Ovary (tissue), 3 donors: ENCODE data around the gene RBM45.

Experiments used
- EP300 ChIP-seq: sonication (generic); formaldehyde crosslinking; IDR thresholded peaks from one replicate; pipeline ENCODE4 v1.6.1; 2017; ENCODE audit warnings: antibody characterized with exemption
- POLR2A ChIP-seq: fragments of 450-650 bp; IDR thresholded peaks from one replicate; pipeline ENCODE4 v1.6.1; 2017; ENCODE audit warnings: antibody characterized with exemption, mild to moderate bottlenecking, moderate library complexity
- TF ChIP-seq, protein P1 (sequence below), 3 donors: fragments of 450-650 bp in 2 of 3; fragments of 200-600 bp in 1 of 3; IDR thresholded peaks; one replicate each; pipeline versions ENCODE4 v1.5.1 to v1.8.0; 2016 to 2022; ENCODE audit warnings: antibody characterized with exemption in 3 of 3, mild to moderate bottlenecking in 1 of 3
- donor health status: DM: no; HTN: no; CAD: no.

DNA sequence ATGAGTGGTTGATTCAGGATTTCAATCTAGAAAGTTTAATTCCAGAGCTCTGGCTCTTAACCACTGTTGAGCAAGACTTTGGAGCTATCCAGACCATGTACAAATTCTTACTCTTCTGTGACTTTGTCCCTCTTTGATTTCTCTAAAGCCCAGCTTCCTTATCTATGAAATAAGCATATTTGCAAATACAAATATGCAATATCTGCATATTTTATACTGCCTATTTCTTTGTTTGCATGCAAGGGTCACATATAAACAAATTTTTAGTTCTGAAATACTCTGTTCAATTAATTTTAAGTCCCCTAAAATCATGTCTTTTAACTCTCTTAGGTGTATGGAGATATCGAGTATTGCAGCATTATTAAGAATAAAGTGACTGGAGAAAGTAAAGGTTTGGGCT lies 5.5 kb downstream of the RBM45 start:
- TF ChIP-seq EP300 = no peak
- TF ChIP-seq, protein P1, sequence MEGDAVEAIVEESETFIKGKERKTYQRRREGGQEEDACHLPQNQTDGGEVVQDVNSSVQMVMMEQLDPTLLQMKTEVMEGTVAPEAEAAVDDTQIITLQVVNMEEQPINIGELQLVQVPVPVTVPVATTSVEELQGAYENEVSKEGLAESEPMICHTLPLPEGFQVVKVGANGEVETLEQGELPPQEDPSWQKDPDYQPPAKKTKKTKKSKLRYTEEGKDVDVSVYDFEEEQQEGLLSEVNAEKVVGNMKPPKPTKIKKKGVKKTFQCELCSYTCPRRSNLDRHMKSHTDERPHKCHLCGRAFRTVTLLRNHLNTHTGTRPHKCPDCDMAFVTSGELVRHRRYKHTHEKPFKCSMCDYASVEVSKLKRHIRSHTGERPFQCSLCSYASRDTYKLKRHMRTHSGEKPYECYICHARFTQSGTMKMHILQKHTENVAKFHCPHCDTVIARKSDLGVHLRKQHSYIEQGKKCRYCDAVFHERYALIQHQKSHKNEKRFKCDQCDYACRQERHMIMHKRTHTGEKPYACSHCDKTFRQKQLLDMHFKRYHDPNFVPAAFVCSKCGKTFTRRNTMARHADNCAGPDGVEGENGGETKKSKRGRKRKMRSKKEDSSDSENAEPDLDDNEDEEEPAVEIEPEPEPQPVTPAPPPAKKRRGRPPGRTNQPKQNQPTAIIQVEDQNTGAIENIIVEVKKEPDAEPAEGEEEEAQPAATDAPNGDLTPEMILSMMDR (IDR thresholded peaks at IDR 0.05) = no peak
- no peak for TF ChIP-seq POLR2A
